DMS53 (cell line): Measurements from ENCODE around the gene CRTAC1.
A peak's percentile ranks its signal among the peaks of the same experiment; 100 is the strongest.

Source experiments
- DNase-seq: peaks from one replicate; lab custom pipeline; 2025; lab: John Stamatoyannopoulos, UW

Gene CRTAC1

GRCh38 chr10:97923476-97923875 is 106.9 kb downstream of the CRTAC1 start:
- DNase-seq: no peak

DNA sequence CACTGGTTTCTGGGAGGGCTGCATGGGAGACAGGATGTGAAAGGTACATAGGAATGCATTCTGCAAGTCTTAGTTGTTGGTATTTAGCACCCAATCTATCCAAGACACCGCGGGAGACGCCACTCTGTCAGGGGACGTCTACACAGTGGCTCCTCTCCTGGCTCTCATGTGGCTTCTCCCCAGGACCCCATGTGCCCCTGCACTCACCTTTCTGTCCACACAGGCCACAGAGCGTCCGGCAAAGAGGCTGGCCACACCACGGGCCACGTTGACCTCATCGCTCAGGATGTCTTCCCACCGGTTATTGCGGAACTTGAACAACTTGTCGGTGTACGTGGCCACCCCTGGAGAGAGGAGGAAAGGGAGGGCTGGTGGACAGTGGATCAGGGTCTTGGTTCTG is 107.4 kb downstream of the CRTAC1 start:
- no peak for DNase-seq

- no peak for DNase-seq
These were observed 108.2 kb downstream of the CRTAC1 start for GRCh38 chr10:97922022-97922758.

- no peak for DNase-seq
These were observed 108.8 kb downstream of the CRTAC1 start for GRCh38 chr10:97921581-97922021.

GRCh38 chr10:97920865-97921264 is 109.6 kb downstream of the CRTAC1 start:
- DNase-seq: no peak

- DNase-seq: peak; percentile 46
These were observed 111.4 kb downstream of the CRTAC1 start for GRCh38 chr10:97919012-97919411.

DNA sequence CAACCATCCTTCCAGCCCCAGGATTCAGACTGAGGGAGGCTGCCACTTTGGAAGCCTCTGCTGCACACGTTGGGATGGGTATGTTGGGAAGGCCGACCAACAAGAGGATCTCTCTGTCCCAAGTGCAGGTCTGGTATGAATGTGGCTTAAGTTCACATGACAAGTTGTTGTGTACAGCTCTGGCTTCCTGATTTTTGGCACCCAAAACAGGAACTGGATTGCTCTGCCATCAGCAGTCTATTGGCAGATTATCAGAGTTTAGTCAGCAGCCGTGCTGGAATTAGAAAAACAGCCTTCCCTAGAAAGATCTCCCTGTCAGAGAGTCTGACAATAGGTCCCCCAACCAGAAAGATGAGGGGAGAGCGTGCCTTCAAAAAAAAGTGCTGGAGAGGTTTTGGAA is 113.8 kb downstream of the CRTAC1 start:
- DNase-seq: no peak

DNA sequence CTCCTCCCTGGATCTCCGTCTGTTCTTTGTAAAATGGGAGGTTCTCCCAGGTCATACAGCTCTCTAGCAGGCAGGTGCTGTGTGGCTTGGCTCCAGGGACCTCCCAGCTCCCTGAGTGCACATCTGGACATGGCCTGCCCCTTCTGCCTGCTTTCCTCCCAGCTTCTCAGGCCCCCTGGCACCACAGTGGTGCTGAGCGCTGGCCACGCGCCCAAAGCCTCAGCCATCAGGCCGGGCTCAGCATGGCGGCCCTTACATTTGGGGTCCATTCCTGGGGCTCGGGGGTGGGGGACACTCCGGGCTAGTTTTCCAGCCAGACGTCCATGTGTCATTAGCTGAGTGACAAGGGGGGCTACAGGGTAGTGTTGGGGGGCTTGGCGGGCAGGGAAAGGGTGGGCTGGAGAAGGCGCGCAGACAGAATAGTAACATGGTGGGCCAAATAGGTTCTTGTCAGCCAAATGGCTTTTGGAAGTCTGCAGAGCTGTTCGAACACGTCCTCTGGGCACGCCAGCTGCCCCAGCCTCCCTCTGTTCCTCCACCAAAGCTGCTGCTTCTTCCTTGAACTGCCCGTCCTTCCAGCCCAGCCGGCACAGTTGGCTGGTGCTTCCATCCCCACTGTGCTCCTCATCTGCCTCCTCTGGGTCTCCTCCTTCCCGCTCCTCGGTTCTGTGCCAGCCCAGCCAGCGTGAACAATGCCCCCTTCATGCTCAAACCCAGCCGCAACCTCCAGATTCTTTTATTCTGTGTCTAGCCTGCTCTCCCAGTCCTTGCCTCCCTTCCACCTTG is 114.9 kb downstream of the CRTAC1 start:
- DNase-seq: peak; percentile 59

DNA sequence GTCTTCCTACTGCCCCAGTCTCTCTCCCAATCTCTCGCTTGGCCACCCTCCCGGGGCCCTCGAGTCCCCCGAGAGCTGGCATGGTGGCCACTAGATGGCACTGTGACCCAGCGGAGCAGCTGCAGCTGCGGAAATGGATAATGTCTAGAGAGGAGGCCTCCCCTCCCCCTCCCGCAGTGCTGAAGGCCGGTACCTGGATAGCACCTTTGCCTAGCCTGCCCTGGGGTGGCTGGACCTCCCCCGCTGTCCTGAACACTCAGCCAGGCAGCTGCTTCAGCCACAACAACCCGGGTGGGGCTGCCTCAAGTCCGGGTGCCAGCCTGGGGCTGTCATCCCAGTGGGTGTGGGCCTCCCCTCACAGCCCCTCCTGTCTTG is 115.6 kb downstream of the CRTAC1 start:
- DNase-seq: peak; percentile 96

GRCh38 chr10:97914171-97914836 is 116.1 kb downstream of the CRTAC1 start:
- no peak for DNase-seq

- DNase-seq: no peak
These were observed 116.8 kb downstream of the CRTAC1 start for GRCh38 chr10:97913614-97914013.

GRCh38 chr10:97913193-97913592 is 117.2 kb downstream of the CRTAC1 start:
- no peak for DNase-seq

DNA sequence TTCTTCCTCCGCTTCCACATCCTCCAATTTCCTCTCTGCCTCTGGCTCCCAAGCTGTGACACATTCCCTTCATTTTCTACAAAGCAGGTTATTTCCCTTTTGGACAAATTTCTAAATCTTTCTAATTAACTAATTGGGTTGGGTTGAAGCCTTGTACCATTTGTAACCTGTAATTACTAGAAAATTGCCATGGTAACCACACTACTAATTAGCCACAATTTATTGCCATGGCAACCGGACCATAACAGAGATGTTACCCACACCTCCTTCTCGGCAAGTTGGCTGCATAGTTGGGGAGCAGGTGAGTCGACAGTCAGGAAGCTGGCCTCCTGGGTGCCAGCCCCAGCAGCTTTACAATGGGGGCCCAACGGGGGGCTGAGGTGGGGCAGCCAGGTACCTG is 119.2 kb downstream of the CRTAC1 start:
- DNase-seq: no peak

GRCh38 chr10:97910661-97911060 is 119.8 kb downstream of the CRTAC1 start:
- DNase-seq: no peak

- DNase-seq: no peak
These were observed 122.6 kb downstream of the CRTAC1 start for GRCh38 chr10:97907830-97908229.

- no peak for DNase-seq
These were observed 123.2 kb downstream of the CRTAC1 start for GRCh38 chr10:97907211-97907610.

GRCh38 chr10:97905276-97905675 is 125.1 kb downstream of the CRTAC1 start:
- DNase-seq: no peak

- no peak for DNase-seq
These were observed 125.8 kb downstream of the CRTAC1 start for GRCh38 chr10:97904576-97904975.

GRCh38 chr10:97904018-97904381 is 126.4 kb downstream of the CRTAC1 start:
- no peak for DNase-seq

GRCh38 chr10:97903128-97904017 is 127.0 kb downstream of the CRTAC1 start:
- no peak for DNase-seq

DNA sequence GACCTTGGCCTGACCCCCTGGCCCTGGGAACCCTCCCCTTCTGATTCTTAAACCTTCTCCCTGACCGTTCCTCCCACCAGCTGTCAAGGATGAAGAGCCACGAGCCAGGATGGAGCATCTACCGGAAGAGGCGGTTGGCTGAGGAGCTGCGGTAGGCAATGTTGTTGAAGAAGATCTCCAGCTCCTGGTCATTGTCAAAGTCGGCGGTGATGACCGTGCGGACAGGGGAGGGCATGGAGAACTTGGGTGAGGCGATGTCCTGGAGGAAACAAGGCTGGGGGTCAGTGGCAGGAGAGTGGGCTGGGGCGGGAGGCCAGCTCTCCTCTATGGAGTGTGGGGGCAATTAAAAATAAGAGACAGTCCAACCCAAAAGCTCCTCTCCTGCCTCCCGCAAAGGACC is 129.0 kb downstream of the CRTAC1 start:
- no peak for DNase-seq

- no peak for DNase-seq
These were observed 132.0 kb downstream of the CRTAC1 start for GRCh38 chr10:97898429-97898828.
